Measurements from ENCODE around the gene TBC1D22A.

Gene TBC1D22A

GRCh38 chr22:46871826-46872225 is 109.4 kb downstream of the TBC1D22A start:
- peaks cover 40% of the 10 kb centered on the region for H3K36me3 ChIP-seq (ENCODE audit: insufficient read depth, low read length)
- H3K9me3 ChIP-seq (ENCODE audit: low read length), result peaks cover 22% of the 10 kb centered on the region
- no peaks in the 10 kb centered on the region for H3K9me2 ChIP-seq (ENCODE audit: low read depth, low read length)
- 0 out of 2 replicates have a peak, but pooled peaks cover 3% of the 10 kb centered on the region for H3K79me2 ChIP-seq (ENCODE audit: insufficient read depth, low read length)
- no peaks in the 10 kb centered on the region for H4K20me1 ChIP-seq (ENCODE audit: insufficient read depth, low read length)
- no peak overlapping the region for H3K27ac ChIP-seq (ENCODE audit: low read depth, low read length, poor library complexity, severe bottlenecking)
- no peaks in the 10 kb centered on the region for H3K27me3 ChIP-seq (ENCODE audit: insufficient read depth, low read length)
- no peak overlapping the region for H3K4me3 ChIP-seq (ENCODE audit: low read depth, low read length, poor library complexity, severe bottlenecking)
- TF ChIP-seq CTCF (IDR thresholded peaks at IDR 0.05; ENCODE audit: low read length), result no peak
- no peak for TF ChIP-seq EZH2 (IDR thresholded peaks at IDR 0.05; ENCODE audit: borderline replicate concordance, low read length)
- no peak overlapping the region for H3K4me2 ChIP-seq (ENCODE audit: low read length)
- H3K9ac ChIP-seq (ENCODE audit: low read length), result no peak overlapping the region
- no peak overlapping the region for H2AFZ ChIP-seq (ENCODE audit: low read length)
- H3K4me1 ChIP-seq (ENCODE audit: insufficient read depth, low read length, severe bottlenecking), result no peaks in the 10 kb centered on the region
- H3F3A ChIP-seq (ENCODE audit: insufficient read depth, low read length), result no peaks in the 10 kb centered on the region

- no peaks in the 10 kb centered on the region for H3K4me1 ChIP-seq (ENCODE audit: insufficient read depth, low read length, severe bottlenecking)
- no peaks in the 10 kb centered on the region for H3K9me2 ChIP-seq (ENCODE audit: low read depth, low read length)
- H4K20me1 ChIP-seq (ENCODE audit: insufficient read depth, low read length), result no peaks in the 10 kb centered on the region
- no peak overlapping the region for H3K4me2 ChIP-seq (ENCODE audit: low read length)
- no peak overlapping the region for H3K27ac ChIP-seq (ENCODE audit: low read depth, low read length, poor library complexity, severe bottlenecking)
- 0 out of 2 replicates have a peak, but pooled peaks cover 2% of the 10 kb centered on the region for H3K79me2 ChIP-seq (ENCODE audit: insufficient read depth, low read length)
- H3F3A ChIP-seq (ENCODE audit: insufficient read depth, low read length), result no peaks in the 10 kb centered on the region
- no peak overlapping the region for H3K9ac ChIP-seq (ENCODE audit: low read length)
- H3K4me3 ChIP-seq (ENCODE audit: low read depth, low read length, poor library complexity, severe bottlenecking), result no peak overlapping the region
- no peaks in the 10 kb centered on the region for H3K27me3 ChIP-seq (ENCODE audit: insufficient read depth, low read length)
- peaks cover 17% of the 10 kb centered on the region for H3K9me3 ChIP-seq (ENCODE audit: low read length)
- H3K36me3 ChIP-seq (ENCODE audit: insufficient read depth, low read length), result peaks cover 22% of the 10 kb centered on the region
- H2AFZ ChIP-seq (ENCODE audit: low read length), result no peak overlapping the region
- no peak for TF ChIP-seq CTCF (IDR thresholded peaks at IDR 0.05; ENCODE audit: low read length)
- TF ChIP-seq EZH2 (IDR thresholded peaks at IDR 0.05; ENCODE audit: borderline replicate concordance, low read length), result no peak
These were observed 112.6 kb downstream of the TBC1D22A start for GRCh38 chr22:46875089-46875488.

- H2AFZ ChIP-seq (ENCODE audit: low read length), result no peak overlapping the region
- H3K36me3 ChIP-seq (ENCODE audit: insufficient read depth, low read length), result peaks cover 8% of the 10 kb centered on the region
- no peaks in the 10 kb centered on the region for H3K79me2 ChIP-seq (ENCODE audit: insufficient read depth, low read length)
- no peak overlapping the region for H3K9ac ChIP-seq (ENCODE audit: low read length)
- no peaks in the 10 kb centered on the region for H3K9me2 ChIP-seq (ENCODE audit: low read depth, low read length)
- no peaks in the 10 kb centered on the region for H3K4me1 ChIP-seq (ENCODE audit: insufficient read depth, low read length, severe bottlenecking)
- H3K4me2 ChIP-seq (ENCODE audit: low read length), result no peak overlapping the region
- H3K27me3 ChIP-seq (ENCODE audit: insufficient read depth, low read length), result no peaks in the 10 kb centered on the region
- H3K27ac ChIP-seq (ENCODE audit: low read depth, low read length, poor library complexity, severe bottlenecking), result no peak overlapping the region
- no peak overlapping the region for H3K4me3 ChIP-seq (ENCODE audit: low read depth, low read length, poor library complexity, severe bottlenecking)
- no peak for TF ChIP-seq CTCF (IDR thresholded peaks at IDR 0.05; ENCODE audit: low read length)
- TF ChIP-seq EZH2 (IDR thresholded peaks at IDR 0.05; ENCODE audit: borderline replicate concordance, low read length), result no peak
- H4K20me1 ChIP-seq (ENCODE audit: insufficient read depth, low read length), result no peaks in the 10 kb centered on the region
- no peaks in the 10 kb centered on the region for H3F3A ChIP-seq (ENCODE audit: insufficient read depth, low read length)
- peaks cover 8% of the 10 kb centered on the region; the same call in 1 of the 2 replicates for H3K9me3 ChIP-seq (ENCODE audit: low read length)
These were observed 114.0 kb downstream of the TBC1D22A start for GRCh38 chr22:46876357-46876934.
